ENCODE measurements around the gene NR3C1.

NR3C1 gene

GRCh38 chr5:143370440-143370839 is 33.0 kb downstream of the NR3C1 start:
- Histone ChIP-seq H3K4me2 (ENCODE audit: low read length) (no peak overlapping the region), H3K27me3 (ENCODE audit: control insufficient read depth, low read length) (no peaks in the 10 kb centered on the region), H3K4me1 (ENCODE audit: control insufficient read depth, low read length) (peaks cover 4% of the 10 kb centered on the region; the same call in 1 of the 2 replicates), H4K20me1 (ENCODE audit: control insufficient read depth, insufficient read depth, low read depth, low read length) (no peaks in the 10 kb centered on the region), H3F3A (ENCODE audit: control insufficient read depth, insufficient read depth) (no peaks in the 10 kb centered on the region), H3K79me2 (ENCODE audit: control insufficient read depth, low read length) (peaks cover 100% of the 10 kb centered on the region), H3K27ac (ENCODE audit: low read depth, low read length) (no peak overlapping the region), H3K9me3 (ENCODE audit: control insufficient read depth, insufficient read depth, low read length) (peaks cover 4% of the 10 kb centered on the region; the same call in 1 of the 2 replicates), H3K4me3 (ENCODE audit: low read length) (no peak overlapping the region), H3K9me2 (replicated peaks; ENCODE audit: control insufficient read depth, low read length) (no peaks in the 10 kb centered on the region), H3K36me3 (ENCODE audit: control insufficient read depth, low read length) (peaks cover 79% of the 10 kb centered on the region)
- TF ChIP-seq, protein P1, sequence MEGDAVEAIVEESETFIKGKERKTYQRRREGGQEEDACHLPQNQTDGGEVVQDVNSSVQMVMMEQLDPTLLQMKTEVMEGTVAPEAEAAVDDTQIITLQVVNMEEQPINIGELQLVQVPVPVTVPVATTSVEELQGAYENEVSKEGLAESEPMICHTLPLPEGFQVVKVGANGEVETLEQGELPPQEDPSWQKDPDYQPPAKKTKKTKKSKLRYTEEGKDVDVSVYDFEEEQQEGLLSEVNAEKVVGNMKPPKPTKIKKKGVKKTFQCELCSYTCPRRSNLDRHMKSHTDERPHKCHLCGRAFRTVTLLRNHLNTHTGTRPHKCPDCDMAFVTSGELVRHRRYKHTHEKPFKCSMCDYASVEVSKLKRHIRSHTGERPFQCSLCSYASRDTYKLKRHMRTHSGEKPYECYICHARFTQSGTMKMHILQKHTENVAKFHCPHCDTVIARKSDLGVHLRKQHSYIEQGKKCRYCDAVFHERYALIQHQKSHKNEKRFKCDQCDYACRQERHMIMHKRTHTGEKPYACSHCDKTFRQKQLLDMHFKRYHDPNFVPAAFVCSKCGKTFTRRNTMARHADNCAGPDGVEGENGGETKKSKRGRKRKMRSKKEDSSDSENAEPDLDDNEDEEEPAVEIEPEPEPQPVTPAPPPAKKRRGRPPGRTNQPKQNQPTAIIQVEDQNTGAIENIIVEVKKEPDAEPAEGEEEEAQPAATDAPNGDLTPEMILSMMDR (IDR thresholded peaks at IDR 0.05; ENCODE audit: low read depth, low read length, poor library complexity, severe bottlenecking), result no peak
- no peak for TF ChIP-seq EZH2phosphoT487 (IDR thresholded peaks at IDR 0.05; ENCODE audit: borderline replicate concordance, low read length)

DNA sequence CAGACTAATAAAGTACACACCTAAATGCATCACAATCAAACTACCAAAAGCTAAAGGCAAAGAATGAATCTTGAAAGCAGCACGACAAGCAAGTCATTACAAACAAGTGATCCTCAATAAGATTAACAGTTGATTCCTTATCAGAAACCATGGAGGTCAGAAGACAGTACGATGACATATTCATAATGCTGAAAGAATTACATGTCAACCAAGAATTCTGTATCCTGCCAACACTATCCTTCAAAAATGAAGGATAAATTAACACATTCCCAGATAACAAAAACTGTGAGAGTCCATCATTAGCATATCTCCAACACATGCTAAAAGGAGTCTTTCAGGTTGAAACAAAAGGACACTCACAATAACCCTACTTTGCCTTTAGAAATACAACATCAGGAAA is 39.4 kb downstream of the NR3C1 start:
- H3K4me3 ChIP-seq (ENCODE audit: low read length), result no peak overlapping the region
- H3K9me2 ChIP-seq (replicated peaks; ENCODE audit: control insufficient read depth, low read length), result no peaks in the 10 kb centered on the region
- H3K9me3 ChIP-seq (ENCODE audit: control insufficient read depth, insufficient read depth, low read length), result no peaks in the 10 kb centered on the region
- no peak overlapping the region for H3K4me2 ChIP-seq (ENCODE audit: low read length)
- H3K36me3 ChIP-seq (ENCODE audit: control insufficient read depth, low read length), result peaks cover 42% of the 10 kb centered on the region
- H4K20me1 ChIP-seq (ENCODE audit: control insufficient read depth, insufficient read depth, low read depth, low read length), result peaks cover 13% of the 10 kb centered on the region; the same call in 1 of the 2 replicates
- H3K27me3 ChIP-seq (ENCODE audit: control insufficient read depth, low read length), result no peaks in the 10 kb centered on the region
- TF ChIP-seq EZH2phosphoT487 (IDR thresholded peaks at IDR 0.05; ENCODE audit: borderline replicate concordance, low read length), result no peak
- TF ChIP-seq, protein P1 (IDR thresholded peaks at IDR 0.05; ENCODE audit: low read depth, low read length, poor library complexity, severe bottlenecking), result no peak
- H3K27ac ChIP-seq (ENCODE audit: low read depth, low read length), result no peak overlapping the region
- peaks cover 56% of the 10 kb centered on the region for H3K4me1 ChIP-seq (ENCODE audit: control insufficient read depth, low read length)
- H3F3A ChIP-seq (ENCODE audit: control insufficient read depth, insufficient read depth), result no peaks in the 10 kb centered on the region
- peaks cover 100% of the 10 kb centered on the region for H3K79me2 ChIP-seq (ENCODE audit: control insufficient read depth, low read length)

- Histone ChIP-seq H4K20me1 (ENCODE audit: control insufficient read depth, insufficient read depth, low read depth, low read length) (peaks cover 18% of the 10 kb centered on the region; the same call in 1 of the 2 replicates), H3K9me2 (replicated peaks; ENCODE audit: control insufficient read depth, low read length) (no peaks in the 10 kb centered on the region), H3K27ac (ENCODE audit: low read depth, low read length) (no peak overlapping the region), H3K27me3 (ENCODE audit: control insufficient read depth, low read length) (no peaks in the 10 kb centered on the region), H3K79me2 (ENCODE audit: control insufficient read depth, low read length) (peaks cover 100% of the 10 kb centered on the region), H3K4me1 (ENCODE audit: control insufficient read depth, low read length) (peaks cover 56% of the 10 kb centered on the region), H3K9me3 (ENCODE audit: control insufficient read depth, insufficient read depth, low read length) (no peaks in the 10 kb centered on the region), H3F3A (ENCODE audit: control insufficient read depth, insufficient read depth) (no peaks in the 10 kb centered on the region), H3K36me3 (ENCODE audit: control insufficient read depth, low read length) (peaks cover 29% of the 10 kb centered on the region), H3K4me2 (ENCODE audit: low read length) (peak overlapping the region; percentile 7; the same call in 1 of the 2 replicates), H3K4me3 (ENCODE audit: low read length) (no peak overlapping the region)
- TF ChIP-seq, protein P1 (IDR thresholded peaks at IDR 0.05; ENCODE audit: low read depth, low read length, poor library complexity, severe bottlenecking), result no peak
Observed at GRCh38 chr5:143362664-143363227, 40.7 kb downstream of the NR3C1 start.
